Measurements from ENCODE around the gene RALGAPA2.

DNA sequence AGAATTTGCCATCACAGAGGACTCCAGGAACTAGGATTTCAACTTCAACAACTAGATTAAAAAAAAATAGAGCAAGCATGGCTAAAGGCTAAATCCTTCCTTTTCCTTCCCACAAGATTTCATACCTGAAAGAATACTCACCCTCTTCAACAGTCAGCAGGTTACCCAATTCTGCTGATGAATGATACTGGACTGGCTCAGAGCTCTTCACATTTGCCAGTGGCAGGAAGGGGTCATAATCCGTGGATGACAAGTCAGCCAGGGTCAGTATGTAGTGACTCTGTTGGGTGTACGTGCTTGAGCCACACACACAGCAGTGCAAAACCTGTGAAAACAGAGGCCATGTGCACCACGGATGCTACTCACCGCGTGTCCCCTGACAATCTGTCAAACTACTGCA, 191.7 kb downstream of the RALGAPA2 start:
- TF ChIP-seq, protein P1, sequence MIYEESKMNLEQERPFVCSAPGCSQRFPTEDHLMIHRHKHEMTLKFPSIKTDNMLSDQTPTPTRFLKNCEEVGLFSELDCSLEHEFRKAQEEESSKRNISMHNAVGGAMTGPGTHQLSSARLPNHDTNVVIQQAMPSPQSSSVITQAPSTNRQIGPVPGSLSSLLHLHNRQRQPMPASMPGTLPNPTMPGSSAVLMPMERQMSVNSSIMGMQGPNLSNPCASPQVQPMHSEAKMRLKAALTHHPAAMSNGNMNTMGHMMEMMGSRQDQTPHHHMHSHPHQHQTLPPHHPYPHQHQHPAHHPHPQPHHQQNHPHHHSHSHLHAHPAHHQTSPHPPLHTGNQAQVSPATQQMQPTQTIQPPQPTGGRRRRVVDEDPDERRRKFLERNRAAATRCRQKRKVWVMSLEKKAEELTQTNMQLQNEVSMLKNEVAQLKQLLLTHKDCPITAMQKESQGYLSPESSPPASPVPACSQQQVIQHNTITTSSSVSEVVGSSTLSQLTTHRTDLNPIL (CRISPR knock-in tag; IDR thresholded peaks at IDR 0.05; ENCODE audit: low read depth), result no peak
- no peak for TF ChIP-seq BACH2 (CRISPR knock-in tag; IDR thresholded peaks at IDR 0.05; ENCODE audit: borderline replicate concordance)
- no peak for TF ChIP-seq ZNF70 (CRISPR knock-in tag; IDR thresholded peaks at IDR 0.05)
- no peak for TF ChIP-seq ESRRG (CRISPR knock-in tag; IDR thresholded peaks at IDR 0.05)
- no peak for TF ChIP-seq TOX (CRISPR knock-in tag; IDR thresholded peaks at IDR 0.05; ENCODE audit: borderline replicate concordance)
